Caki2 (cell line): Measurements from ENCODE around the gene TRAK2. TPM values are rescaled to one million over a fixed set of nuclear protein-coding genes. Genes with fewer than 3 reads are reported as not detected.
"Not testable (repeated sequence)": the region's sequence is repeated elsewhere in the genome, so short reads cannot be mapped to it uniquely, and the experiment has no call there.

ENCODE experiments used
- DNase-seq: peaks from one replicate; pipeline ENCODE4 v3.0.0-alpha.2; 2015; ENCODE audit warnings: low read depth
- in situ Hi-C: cut with HindIII; loops from 2 replicates; pipeline ENCODE4 v1.10.0; 2016; ENCODE audit warnings: low sequenced_read_pairs, low pct_unique_long_range_greater_than_20kb, mixed read lengths
- total RNA-seq: library from RNA; depleted of rRNA; stranded (reverse); fragments of >200 nt; shearing (Covaris generic); gene quantifications from 2 replicates; pipeline ENCODE4 v1.2.3, GENCODE V29; 2014; ENCODE audit warnings: low replicate concordance

TRAK2 gene
- total RNA-seq, 1 experiment from 2014 or later, result 17.8 TPM

GRCh38 chr2:201383136-201383535, 68.1 kb downstream of the TRAK2 start:
- in situ Hi-C loops, result no loop called here
- no peak for DNase-seq

- in situ Hi-C loops, result no loop called here
- DNase-seq, result no peak
Observed at GRCh38 chr2:201378496-201379397, 72.5 kb downstream of the TRAK2 start.

DNA sequence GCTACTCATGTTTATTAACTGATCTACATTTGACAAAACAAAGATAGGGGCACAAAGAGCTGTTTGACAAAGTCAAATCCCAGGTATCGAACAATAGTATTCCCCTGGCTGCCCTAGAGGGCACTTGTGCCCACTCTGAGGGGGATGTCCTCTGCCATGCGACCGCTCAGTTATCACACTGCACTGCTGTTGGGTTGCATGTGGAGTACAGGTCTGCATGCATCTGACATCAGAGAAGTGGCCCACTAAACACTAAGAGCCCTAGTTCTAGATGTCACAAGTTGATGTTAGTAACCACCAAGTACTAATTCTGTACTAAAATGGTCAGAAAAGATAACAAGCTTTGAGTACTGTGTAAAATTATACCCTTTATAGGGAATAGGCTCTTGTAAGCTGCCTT, 74.0 kb downstream of the TRAK2 start:
- in situ Hi-C loops, result no loop called here
- no peak for DNase-seq

DNA sequence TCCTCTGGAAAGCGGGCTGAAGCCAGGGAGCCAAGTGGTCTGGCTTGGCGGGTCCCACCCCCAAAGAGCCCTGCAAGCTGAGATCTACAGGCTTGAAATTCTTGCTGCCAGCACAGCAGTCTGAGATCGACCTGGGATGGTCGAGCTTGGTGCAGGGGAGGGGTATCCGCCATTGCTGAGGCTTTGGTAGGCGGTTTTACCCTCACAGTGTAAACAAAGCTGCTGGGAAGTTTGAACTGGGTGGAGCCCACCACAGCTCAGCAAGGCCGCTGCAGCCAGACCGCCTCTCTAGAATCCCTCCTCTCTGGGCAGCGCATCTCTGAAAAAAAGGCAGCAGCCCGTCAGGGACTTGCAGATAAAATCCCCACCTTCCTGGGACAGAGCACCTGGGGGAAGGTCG, 81.5 kb downstream of the TRAK2 start:
- in situ Hi-C loops, result no loop called here

GRCh38 chr2:201369318-201369717, 81.9 kb downstream of the TRAK2 start:
- in situ Hi-C loops, DNase-seq: not testable (repeated sequence)

More for the DNA sequence above, 81.5 kb downstream of the TRAK2 start:
- no peak for DNase-seq

DNA sequence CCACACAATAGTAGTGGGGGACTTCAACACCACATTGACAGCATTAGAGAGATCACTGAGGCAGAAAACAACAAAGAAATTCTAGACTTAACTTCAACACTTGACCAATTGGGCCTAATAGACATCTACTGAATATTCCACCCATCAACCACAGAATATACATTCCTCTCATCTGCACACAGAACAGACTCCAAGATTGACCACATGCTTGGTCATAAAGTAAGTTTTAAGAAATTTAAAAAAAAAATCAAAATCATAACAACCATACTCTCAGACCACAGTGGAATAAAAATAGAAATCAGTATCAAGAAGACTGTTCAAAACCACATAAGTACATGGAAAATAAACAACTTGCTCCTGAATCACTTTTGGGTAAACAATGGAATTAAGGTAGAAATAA, 85.1 kb downstream of the TRAK2 start:
- in situ Hi-C loops, result no loop called here
- no peak for DNase-seq

- in situ Hi-C loops, result no loop called here
- peak; percentile 55 for DNase-seq
Observed at GRCh38 chr2:201363857-201364560, 87.2 kb downstream of the TRAK2 start.

DNA sequence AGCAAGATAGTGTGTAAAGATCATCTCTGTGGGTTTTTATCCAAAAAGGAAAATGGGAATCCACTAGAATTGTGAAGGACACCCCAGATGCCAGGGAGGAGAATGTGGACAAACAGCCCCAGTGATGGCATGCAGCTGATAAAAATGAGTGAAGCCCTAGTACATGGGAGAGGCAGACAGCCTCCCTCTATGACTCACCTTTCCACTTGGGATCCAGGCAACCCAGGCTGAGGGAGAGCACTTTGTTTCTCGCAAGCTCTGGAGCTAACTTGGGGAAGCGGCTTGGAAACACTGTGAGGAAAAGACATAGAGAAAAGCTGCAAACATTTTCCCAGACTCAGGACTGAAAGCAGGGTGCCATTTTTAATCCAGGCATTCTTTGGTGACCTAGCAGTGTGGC, 88.9 kb downstream of the TRAK2 start:
- in situ Hi-C loops, result no loop called here
- DNase-seq, result no peak

GRCh38 chr2:201361078-201361733, 90.1 kb downstream of the TRAK2 start:
- in situ Hi-C loops, result no loop called here
- DNase-seq, result no peak

GRCh38 chr2:201360256-201360655, 91.0 kb downstream of the TRAK2 start:
- in situ Hi-C loops, result no loop called here
- no peak for DNase-seq

GRCh38 chr2:201358684-201359083, 92.6 kb downstream of the TRAK2 start:
- in situ Hi-C loops, result no loop called here
- DNase-seq, result no peak

DNA sequence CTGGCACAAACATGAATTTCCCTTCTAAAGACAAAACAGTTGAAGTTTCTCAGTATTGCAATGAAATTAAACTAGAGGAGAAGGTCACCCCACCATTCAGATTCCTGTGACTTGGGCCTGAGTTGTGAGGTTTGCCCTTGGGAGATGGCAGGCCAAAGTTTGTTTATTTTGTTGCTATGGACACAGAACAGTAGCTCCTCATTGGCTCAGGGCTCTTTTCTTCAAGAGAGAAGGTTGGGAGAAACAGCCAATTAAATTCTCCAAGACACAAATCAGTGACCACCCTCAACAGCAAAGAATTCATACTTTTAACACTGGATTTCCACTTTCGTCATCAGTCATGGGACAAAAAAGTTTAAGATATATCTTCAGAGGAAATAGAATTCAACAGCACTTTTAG, 94.0 kb downstream of the TRAK2 start, which contains the start of gene FLACC1:
Gene FLACC1, minus strand, starts transcription at position 125 of the 400 bp plus-strand sequence. CDS start 5,941 bp downstream, outside the sequence.
- in situ Hi-C loops, result no loop called here
- peak; percentile 88 for DNase-seq

DNA sequence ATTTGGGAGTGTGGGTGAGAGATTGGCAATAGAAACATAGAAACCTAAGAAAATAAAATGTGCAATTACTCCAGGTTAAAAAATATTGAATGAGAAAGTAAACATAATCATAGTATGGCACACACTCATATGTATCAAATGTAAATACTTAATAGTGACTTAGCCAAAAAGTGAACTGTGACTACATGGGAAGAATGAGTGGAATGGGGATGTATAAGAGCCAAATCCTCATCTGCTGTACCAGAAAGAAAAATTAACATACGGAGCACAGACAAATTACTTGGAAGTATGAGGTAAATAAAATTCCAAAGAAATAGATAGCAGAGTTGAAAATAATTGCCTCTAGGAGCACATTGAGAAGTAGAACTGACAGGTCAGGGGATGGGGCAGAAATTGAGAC, 98.1 kb downstream of the TRAK2 start:
- in situ Hi-C loops, result no loop called here
- no peak for DNase-seq

GRCh38 chr2:201350879-201351278, 100.4 kb downstream of the TRAK2 start:
- in situ Hi-C loops, result no loop called here

DNA sequence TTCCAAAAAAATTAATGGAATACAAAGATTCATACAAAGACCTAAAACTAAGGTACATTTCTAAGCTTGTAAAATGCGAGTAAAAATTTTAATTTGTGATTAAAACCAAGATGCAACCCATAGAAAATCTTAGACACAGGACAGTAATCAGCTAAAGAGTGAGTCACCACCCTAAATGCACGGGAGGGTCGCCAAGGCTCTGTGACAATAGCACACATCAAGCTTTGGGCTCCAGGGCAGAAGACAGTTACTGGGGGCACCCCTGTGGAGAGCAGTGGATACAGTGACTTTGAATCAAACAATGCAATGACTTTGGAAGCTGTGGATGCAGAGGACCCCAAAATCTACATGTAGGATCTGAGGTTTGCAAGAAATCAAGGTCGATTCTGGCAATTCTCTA, 101.7 kb downstream of the TRAK2 start:
- in situ Hi-C loops, result no loop called here
- no peak for DNase-seq

More at GRCh38 chr2:201350879-201351278, 100.4 kb downstream of the TRAK2 start:
- DNase-seq, result no peak

GRCh38 chr2:201348758-201349157, 102.5 kb downstream of the TRAK2 start:
- DNase-seq, result no peak
- in situ Hi-C loops, result no loop called here

- in situ Hi-C loops, result no loop called here
- DNase-seq, result no peak
Observed at GRCh38 chr2:201347138-201347537, 104.1 kb downstream of the TRAK2 start.

- in situ Hi-C loops, result no loop called here
- DNase-seq, result no peak
Observed at GRCh38 chr2:201345625-201346213, 105.5 kb downstream of the TRAK2 start.
